Measurements from ENCODE around the gene ZNF740.
"Not testable (repeated sequence)": the region's sequence is repeated elsewhere in the genome, so short reads cannot be mapped to it uniquely, and the experiment has no call there.

- not testable (repeated sequence) for TF ChIP-seq EP300, POLR2AphosphoS5 (IDR thresholded peaks at IDR 0.05)
Observed at GRCh38 chr12:53202316-53202715, 21.8 kb downstream of the ZNF740 start.
